Stimulated activated CD8-positive, alpha-beta memory T cell treated with anti-CD3 and anti-CD28 coated beads, Interleukin-12 subunit alpha, Interleukin-12 subunit beta, amount 100 ng/mL, for 1 hour (primary cell): Measurements from ENCODE around the gene CALHM2.
"Not testable (repeated sequence)": the region's sequence is repeated elsewhere in the genome, so short reads cannot be mapped to it uniquely, and the experiment has no call there.

ENCODE experiments used
- DNase-seq: peaks from one replicate; pipeline ENCODE4 v3.0.0-alpha.2; 2020; ENCODE audit warnings: low read depth

CALHM2 gene

GRCh38 chr10:103449208-103450144, 2.7 kb downstream of the CALHM2 start:
- DNase-seq = no peak

GRCh38 chr10:103448746-103449145, 3.4 kb downstream of the CALHM2 start:
- no peak for DNase-seq

GRCh38 chr10:103447187-103447586, 5.0 kb downstream of the CALHM2 start:
- DNase-seq = no peak

GRCh38 chr10:103445767-103446567, 6.2 kb downstream of the CALHM2 start:
- DNase-seq = no peak

GRCh38 chr10:103445366-103445765, 6.8 kb downstream of the CALHM2 start:
- no peak for DNase-seq

- no peak for DNase-seq
Observed at GRCh38 chr10:103444478-103444877, 7.7 kb downstream of the CALHM2 start.

- DNase-seq = no peak
Observed at GRCh38 chr10:103443475-103444185, 8.5 kb downstream of the CALHM2 start.

GRCh38 chr10:103442031-103442461, 10.1 kb downstream of the CALHM2 start:
- no peak for DNase-seq

GRCh38 chr10:103441611-103442010, 10.6 kb downstream of the CALHM2 start:
- no peak for DNase-seq

GRCh38 chr10:103441206-103441605, 11.0 kb downstream of the CALHM2 start:
- no peak for DNase-seq

GRCh38 chr10:103440416-103440815, 11.8 kb downstream of the CALHM2 start:
- no peak for DNase-seq

- DNase-seq = no peak
Observed at GRCh38 chr10:103439776-103440175, 12.4 kb downstream of the CALHM2 start.

GRCh38 chr10:103433858-103434257, 18.3 kb downstream of the CALHM2 start:
- no peak for DNase-seq

- no peak for DNase-seq
Observed at GRCh38 chr10:103431902-103432301, 20.3 kb downstream of the CALHM2 start.

- DNase-seq = no peak
Observed at GRCh38 chr10:103429647-103430046, 22.5 kb downstream of the CALHM2 start.

- no peak for DNase-seq
Observed at GRCh38 chr10:103428989-103429643, 23.1 kb downstream of the CALHM2 start.

- no peak for DNase-seq
Observed at GRCh38 chr10:103427866-103428265, 24.3 kb downstream of the CALHM2 start.

GRCh38 chr10:103423748-103424147, 28.4 kb downstream of the CALHM2 start:
- DNase-seq = no peak

- DNase-seq = no peak
Observed at GRCh38 chr10:103419101-103419500, 33.1 kb downstream of the CALHM2 start.

GRCh38 chr10:103417601-103418000, 34.6 kb downstream of the CALHM2 start:
- no peak for DNase-seq

GRCh38 chr10:103417148-103417469, 35.1 kb downstream of the CALHM2 start:
- DNase-seq = not testable (repeated sequence)
